HG03039 (cell line): ENCODE data around the gene FBLN1.

Experiments used
- ATAC-seq: cut with Tn5 transposase; IDR thresholded peaks from one replicate; pipeline ENCODE4 v1.9.1; 2021; ENCODE audit warnings: mild to moderate bottlenecking, moderate library complexity; ENCODE audit not compliant: unreplicated experiment

The FBLN1 gene

GRCh38 chr22:45562537-45563361 lies 60.1 kb downstream of the FBLN1 start:
- no peak for ATAC-seq

GRCh38 chr22:45563362-45564040 lies 60.8 kb downstream of the FBLN1 start:
- no peak for ATAC-seq

GRCh38 chr22:45564349-45565030 lies 61.8 kb downstream of the FBLN1 start:
- ATAC-seq = no peak

- ATAC-seq = no peak
Observed at GRCh38 chr22:45565171-45565570, 62.5 kb downstream of the FBLN1 start.

GRCh38 chr22:45565973-45566372 lies 63.3 kb downstream of the FBLN1 start:
- ATAC-seq = no peak

GRCh38 chr22:45568213-45568612 lies 65.5 kb downstream of the FBLN1 start:
- no peak for ATAC-seq

GRCh38 chr22:45571089-45571488 lies 68.4 kb downstream of the FBLN1 start:
- ATAC-seq = no peak

- ATAC-seq = no peak
Observed at GRCh38 chr22:45572444-45572843, 69.8 kb downstream of the FBLN1 start.

- ATAC-seq = no peak
Observed at GRCh38 chr22:45574069-45574703, 71.5 kb downstream of the FBLN1 start.

- no peak for ATAC-seq
Observed at GRCh38 chr22:45575173-45575572, 72.5 kb downstream of the FBLN1 start.

- ATAC-seq = no peak
Observed at GRCh38 chr22:45575607-45576272, 73.1 kb downstream of the FBLN1 start.

- ATAC-seq = no peak
Observed at GRCh38 chr22:45576273-45576625, 73.6 kb downstream of the FBLN1 start.

- no peak for ATAC-seq
Observed at GRCh38 chr22:45576730-45577464, 74.2 kb downstream of the FBLN1 start.

GRCh38 chr22:45577746-45578523 lies 75.3 kb downstream of the FBLN1 start:
- no peak for ATAC-seq

GRCh38 chr22:45578524-45579147 lies 76.0 kb downstream of the FBLN1 start:
- ATAC-seq = no peak

- no peak for ATAC-seq
Observed at GRCh38 chr22:45579306-45579705, 76.6 kb downstream of the FBLN1 start.

- no peak for ATAC-seq
Observed at GRCh38 chr22:45579806-45580725, 77.4 kb downstream of the FBLN1 start.
